ENCODE measurements around the gene CEP152.
"Not testable (repeated sequence)": the region's sequence is repeated elsewhere in the genome, so short reads cannot be mapped to it uniquely, and the experiment has no call there.

CEP152 gene

GRCh38 chr15:48806151-48806550 is 4.7 kb downstream of the CEP152 start:
- DNase-seq, result peak; percentile 27

DNA sequence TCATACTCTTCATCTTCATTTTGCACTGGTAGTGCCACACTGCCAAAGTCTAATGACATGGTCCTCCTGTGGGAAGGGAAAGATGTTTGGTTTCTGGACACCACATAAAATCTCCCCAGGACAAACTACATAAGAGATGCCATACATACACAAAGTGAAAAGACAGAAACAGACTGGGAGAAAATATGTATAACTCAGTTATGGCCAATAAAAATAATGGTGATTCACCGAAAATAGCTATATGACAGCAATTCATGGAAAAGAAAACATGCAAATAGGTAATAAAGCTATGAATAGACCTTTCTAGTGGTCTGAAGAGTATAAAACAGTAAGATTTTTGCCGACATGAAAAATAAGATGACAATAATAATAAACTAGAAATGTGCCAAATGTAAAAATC is 5.3 kb downstream of the CEP152 start:
- no peak for DNase-seq

GRCh38 chr15:48803877-48804276 is 7.0 kb downstream of the CEP152 start:
- no peak for DNase-seq

DNA sequence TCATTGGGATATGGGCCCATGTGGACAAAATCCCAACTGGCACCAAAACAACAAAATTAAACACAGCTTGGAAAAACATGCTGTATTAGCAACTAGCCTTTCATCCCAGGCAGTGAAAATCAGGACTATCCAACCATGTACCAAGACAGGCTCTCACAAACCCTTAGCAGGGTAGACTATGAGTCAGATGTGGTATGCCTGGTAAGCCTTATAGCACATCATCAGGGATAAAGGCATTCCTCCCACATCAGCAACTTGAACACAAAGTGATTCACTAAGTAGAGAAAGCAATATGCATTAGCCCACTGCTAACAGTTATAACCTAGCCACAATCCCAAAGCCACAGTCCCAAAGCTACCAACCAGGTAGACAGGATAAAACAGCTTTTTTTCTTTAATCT is 8.0 kb downstream of the CEP152 start:
- DNase-seq, result no peak

DNA sequence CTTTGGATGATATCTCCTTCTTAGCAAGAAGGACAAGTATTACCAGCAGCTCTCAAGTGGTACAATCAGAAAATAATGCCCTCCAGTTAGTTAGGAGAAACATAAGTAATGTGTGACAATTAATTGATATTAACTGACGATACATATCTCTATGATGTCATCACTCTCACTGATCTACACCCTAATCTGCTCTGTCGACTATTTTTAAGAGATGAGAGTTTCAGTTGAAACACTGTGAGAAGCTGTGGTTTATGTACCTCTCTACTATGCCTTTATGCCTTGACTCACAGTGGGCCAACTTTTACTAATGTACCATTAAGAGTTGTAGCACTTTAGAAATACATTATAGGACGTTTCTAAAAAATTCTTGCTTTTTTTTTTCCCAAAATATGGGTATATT is 8.6 kb downstream of the CEP152 start:
- DNase-seq, result no peak

- DNase-seq, result no peak
These were observed 9.9 kb downstream of the CEP152 start for GRCh38 chr15:48800811-48801455.

DNA sequence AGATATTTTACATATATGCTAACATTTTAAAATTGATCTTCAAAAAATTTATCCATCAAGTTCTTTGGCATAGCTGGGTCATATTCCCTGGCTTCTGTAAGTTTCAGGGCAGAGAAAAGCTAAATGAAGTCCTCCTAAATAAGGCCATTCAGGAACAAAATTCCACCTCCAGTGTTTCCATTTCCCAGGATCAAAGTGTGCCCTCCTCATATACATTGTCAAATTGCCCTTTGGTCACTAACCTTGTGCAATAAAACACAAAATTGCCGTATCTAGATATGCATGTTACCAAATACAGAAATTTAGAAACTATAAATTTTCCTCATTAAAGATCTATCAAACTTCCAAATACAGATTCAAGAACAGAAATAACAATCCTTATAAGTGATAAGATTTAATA is 10.6 kb downstream of the CEP152 start:
- no peak for DNase-seq

DNA sequence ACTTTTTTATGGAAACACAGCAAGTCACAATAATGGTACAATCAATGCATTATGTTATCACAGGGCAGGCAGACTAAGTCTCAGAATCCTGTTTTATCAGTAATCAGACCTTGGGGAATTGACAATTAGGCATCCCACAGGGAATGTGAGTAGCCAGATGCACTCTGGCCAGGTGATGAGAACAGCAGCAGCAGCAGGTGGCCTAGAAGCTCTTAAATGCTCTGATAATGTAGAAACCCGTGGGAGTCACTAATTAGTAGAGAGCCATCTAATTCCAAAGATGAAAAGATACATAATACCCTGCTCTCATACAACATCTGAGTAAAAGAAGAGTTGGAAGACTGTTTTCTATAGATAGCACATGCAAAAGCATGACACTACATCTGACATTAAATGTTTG is 12.6 kb downstream of the CEP152 start:
- no peak for DNase-seq

GRCh38 chr15:48796930-48797329 is 13.9 kb downstream of the CEP152 start:
- DNase-seq, result no peak

DNA sequence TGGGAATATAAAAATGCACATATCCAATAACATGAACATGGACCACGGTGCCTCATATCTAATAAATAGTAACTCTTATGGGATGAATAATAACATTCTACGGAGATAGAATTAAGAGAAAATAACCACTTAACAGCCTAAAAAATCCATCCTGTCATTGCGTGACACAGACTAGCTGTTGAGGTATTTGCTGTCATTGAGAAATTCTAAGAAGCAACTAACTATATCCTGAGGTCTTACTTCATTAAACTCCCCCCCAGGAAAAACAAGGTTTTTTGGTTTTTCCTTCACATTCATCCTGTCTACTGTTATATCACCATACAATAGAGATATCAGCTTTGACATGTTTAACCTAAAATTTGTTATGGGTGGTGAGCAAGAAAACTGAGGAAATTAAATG is 14.3 kb downstream of the CEP152 start:
- no peak for DNase-seq

DNA sequence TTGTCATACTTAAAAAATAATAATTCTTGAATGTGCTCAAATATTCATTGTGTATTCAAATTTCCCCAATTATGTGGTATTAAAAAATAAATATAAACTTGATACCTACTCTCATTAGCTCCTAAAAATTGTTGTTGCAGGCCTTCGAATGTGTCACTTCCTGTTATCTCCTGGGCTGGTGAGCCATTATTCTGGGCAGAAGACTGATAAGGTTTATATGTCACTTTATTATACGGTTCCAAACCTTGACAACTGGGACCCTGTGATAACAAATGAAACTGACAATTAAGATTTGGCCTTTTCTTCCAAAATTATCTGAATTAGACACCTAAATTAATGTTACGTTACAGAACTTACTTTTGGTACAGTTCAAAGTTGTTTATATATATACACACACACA is 15.0 kb downstream of the CEP152 start:
- DNase-seq, result no peak

DNA sequence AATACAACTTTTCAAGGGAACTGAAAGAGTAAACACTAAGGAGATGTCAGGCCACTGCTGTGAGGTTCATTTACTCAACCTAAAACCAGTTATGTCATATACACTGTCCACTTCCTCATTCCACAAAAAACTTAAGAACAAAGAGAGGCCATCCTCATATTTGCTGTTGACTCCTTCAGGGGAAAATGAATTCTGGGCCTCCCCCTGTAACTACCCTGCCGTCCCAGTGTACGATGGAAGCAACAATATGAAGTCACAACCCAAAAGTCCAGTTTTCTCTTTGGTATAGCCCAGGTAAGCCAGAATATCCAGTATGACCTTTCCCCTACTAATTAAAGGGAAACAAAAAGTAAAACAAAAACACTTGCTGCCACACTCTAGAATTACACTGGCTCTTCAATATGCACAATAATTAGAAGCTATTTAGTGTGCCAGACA is 16.2 kb downstream of the CEP152 start:
- DNase-seq, result no peak

DNA sequence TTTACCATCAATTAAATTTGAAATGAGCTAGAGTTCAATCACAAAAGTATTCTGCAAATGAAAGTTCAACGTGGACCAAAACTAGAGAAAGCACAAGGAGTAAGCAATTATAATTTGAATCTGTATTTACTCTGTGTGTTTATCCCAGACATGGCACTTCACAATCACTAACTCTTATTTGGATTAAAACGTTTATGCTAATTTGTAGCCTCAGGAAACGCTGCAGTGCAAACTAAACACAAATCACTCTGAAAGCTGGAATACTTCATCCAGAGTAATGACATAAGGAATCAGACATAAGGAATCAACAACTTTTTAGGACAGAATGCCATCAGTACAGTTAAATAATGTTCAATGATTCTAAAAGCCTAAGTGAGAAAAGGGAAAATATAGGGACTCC is 18.5 kb downstream of the CEP152 start:
- DNase-seq, result no peak

DNA sequence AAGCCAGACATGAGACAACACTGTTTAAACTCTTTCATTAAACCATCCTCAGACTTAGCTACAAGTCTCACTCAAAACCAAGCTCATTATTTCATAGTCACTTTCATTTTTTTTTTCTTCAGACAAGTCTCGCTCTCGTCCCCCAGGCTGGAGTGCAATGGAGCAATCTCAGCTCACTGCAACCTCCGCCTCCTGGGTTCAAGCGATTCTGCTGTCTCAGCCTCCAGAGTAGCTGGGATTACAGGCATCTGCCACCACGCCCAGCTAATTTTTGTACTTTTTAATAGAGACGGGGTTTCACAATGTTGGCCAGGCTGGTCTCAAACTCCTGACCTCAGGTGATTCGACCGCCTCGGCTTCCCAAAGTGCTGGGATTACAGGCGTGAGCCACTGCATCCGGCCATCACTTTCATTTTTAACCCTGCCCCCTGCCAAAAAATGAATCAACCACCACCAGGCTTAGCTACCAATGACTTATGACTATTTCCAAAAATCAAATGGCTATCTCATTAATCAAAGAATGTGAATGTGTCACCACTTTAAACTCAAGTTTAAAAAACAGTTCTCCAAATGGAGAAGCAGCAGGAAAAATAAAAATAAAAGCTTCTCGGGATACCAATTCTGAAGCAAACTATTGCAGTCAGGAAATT is 20.3 kb downstream of the CEP152 start:
- not testable (repeated sequence) for DNase-seq

DNA sequence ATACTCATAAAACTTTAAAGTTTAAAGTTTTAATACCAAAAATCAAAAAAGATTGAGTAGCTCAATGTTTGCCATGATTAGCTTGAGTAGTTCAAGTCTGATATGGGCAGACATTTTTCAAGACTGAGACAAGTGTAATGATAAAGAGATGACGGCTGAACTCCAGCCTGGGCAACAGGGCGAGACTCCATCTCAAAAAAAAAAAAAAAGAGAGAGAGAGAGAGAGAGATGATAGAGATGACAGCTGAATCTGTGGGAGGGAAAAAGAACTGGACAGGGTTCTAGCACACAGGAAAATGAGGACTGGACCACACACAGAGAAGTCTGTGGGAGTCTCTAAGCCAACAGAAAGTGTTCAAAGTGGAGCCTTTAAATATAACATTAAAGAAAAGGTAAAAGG is 25.2 kb downstream of the CEP152 start:
- no peak for DNase-seq

GRCh38 chr15:48785195-48785594 is 25.7 kb downstream of the CEP152 start:
- DNase-seq, result no peak

DNA sequence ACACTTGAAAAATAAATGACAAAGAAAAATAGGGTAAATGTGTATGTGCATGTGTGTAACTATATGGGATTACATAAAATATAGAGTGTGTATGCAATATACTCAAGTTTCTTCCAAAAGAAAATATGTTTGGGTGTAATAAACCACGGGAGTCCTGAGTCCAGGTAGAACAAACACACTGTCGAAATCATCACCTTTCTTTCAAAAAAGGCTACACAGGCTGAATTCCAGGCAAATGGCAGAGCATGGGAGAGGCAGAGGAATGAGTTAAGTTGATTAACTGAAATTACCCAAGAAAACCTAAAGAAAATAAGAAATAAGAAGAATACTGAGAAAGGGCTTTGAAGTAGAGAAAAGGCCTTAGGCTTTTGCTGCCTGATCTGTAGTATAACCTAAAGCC is 26.1 kb downstream of the CEP152 start:
- no peak for DNase-seq

- DNase-seq, result no peak
These were observed 28.0 kb downstream of the CEP152 start for GRCh38 chr15:48782911-48783310.

GRCh38 chr15:48781481-48782081 is 29.3 kb downstream of the CEP152 start:
- no peak for DNase-seq

- DNase-seq, result no peak
These were observed 29.9 kb downstream of the CEP152 start for GRCh38 chr15:48781017-48781416.

DNA sequence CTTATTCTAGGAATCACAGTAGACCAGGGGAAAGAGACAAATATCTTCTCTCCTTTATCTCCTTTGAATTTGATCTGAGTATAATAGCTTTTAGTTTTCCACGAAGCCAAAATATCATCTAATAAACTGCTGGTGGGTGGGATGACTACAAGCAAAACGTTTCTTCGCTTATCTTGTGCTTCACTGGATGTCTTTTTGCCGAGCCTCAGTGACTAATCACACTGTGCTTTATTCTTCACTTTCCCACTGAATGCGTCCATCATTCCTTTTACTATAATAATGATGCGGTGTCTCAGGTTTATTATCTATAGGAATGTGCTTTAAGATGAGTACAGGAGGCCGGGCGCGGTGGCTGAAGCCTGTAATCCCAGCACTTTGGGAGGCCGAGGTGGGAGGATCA is 32.5 kb downstream of the CEP152 start:
- no peak for DNase-seq

- no peak for DNase-seq
These were observed 33.1 kb downstream of the CEP152 start for GRCh38 chr15:48777645-48778330.

DNA sequence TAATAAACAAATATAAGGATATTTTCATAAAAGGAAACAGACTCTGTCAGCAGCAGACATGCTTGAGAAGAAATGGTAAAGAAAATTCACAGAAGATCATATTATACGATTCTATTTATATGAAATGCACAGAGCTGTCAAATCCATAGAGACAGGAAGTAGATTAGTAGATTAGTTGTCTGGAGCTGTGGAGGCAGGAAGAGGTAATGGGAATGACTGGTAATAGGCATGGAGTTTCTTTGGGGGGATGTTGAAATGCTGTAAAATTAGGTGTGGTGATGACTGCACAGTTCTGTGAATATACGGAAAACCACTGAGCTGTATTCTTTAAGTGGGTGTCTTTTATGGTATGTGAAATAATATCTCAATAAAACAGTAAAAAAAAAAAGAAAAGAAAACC is 35.3 kb downstream of the CEP152 start:
- DNase-seq, result no peak

DNA sequence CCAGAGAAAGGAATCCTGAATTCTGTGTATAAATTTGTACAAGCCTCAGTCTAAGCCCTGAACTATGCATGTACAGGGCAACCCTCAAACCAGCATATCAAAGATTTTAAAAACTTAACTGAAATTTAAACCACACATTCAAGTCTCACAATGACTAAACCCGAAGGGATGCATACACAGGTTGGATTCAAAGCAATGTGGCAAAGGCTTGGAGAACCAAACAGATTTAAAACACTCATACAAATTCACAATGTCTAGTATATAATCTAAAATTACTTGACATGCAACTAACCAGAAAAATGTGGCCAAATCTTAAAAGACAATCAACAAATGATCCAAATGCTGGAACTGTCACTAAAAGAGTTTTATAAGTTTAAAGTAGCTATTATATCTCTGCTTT is 36.4 kb downstream of the CEP152 start:
- no peak for DNase-seq
